Muscle layer of colon (tissue), 2 donors: ENCODE results near the gene ALPK3.

Experiments used
- H3K27ac ChIP-seq: one replicate; pipeline ENCODE4 v1.7.0; 2013; ENCODE audit warnings: low read depth, mild to moderate bottlenecking, low read length, moderate library complexity
- H3K27me3 ChIP-seq, 2 donors: one replicate each; pipeline ENCODE4 v1.7.0; 2013; ENCODE audit warnings: low read length in 2 of 2, mild to moderate bottlenecking in 2 of 2; ENCODE audit not compliant: insufficient read depth in 2 of 2, control insufficient read depth in 1 of 2
- H3K36me3 ChIP-seq: one replicate; pipeline ENCODE4 v1.7.0; 2013; ENCODE audit warnings: mild to moderate bottlenecking, low read length; ENCODE audit not compliant: insufficient read depth
- H3K4me1 ChIP-seq: one replicate; pipeline ENCODE4 v1.7.0; 2013; ENCODE audit warnings: mild to moderate bottlenecking, low read length; ENCODE audit not compliant: insufficient read depth
- H3K4me3 ChIP-seq, 2 donors: one replicate each; pipeline ENCODE4 v1.7.0; 2013; ENCODE audit warnings: low read length in 2 of 2, low read depth in 1 of 2, mild to moderate bottlenecking in 1 of 2, moderate library complexity in 1 of 2
- H3K9ac ChIP-seq: one replicate; pipeline ENCODE4 v1.7.0; 2013; ENCODE audit warnings: low read length
- H3K9me3 ChIP-seq: one replicate; pipeline ENCODE4 v1.7.0; 2013; ENCODE audit warnings: mild to moderate bottlenecking, low read length
- donor health status: abdominal sarcoma.
- donor health status: Adenocarcinoma of cecum.

ALPK3 gene

GRCh38 chr15:84785053-84785452, 32.1 kb upstream of the ALPK3 start:
- H3K9ac ChIP-seq = no peak overlapping the region
- no peaks in the 10 kb centered on the region for H3K9me3 ChIP-seq
- H3K4me1 ChIP-seq = peaks cover 17% of the 10 kb centered on the region
- H3K27me3 ChIP-seq = no peaks in the 10 kb centered on the region
- no peak overlapping the region for H3K4me3 ChIP-seq
- peaks cover 38% of the 10 kb centered on the region for H3K36me3 ChIP-seq
- H3K27ac ChIP-seq = no peak overlapping the region

- Histone ChIP-seq H3K36me3 (peaks cover 47% of the 10 kb centered on the region), H3K27ac (no peak overlapping the region), H3K4me1 (peaks cover 17% of the 10 kb centered on the region), H3K9me3 (no peaks in the 10 kb centered on the region), H3K4me3 (no peak overlapping the region), H3K27me3 (no peaks in the 10 kb centered on the region), H3K9ac (no peak overlapping the region)
Measured at GRCh38 chr15:84788500-84788899, 28.7 kb upstream of the ALPK3 start.

- peaks cover 36% of the 10 kb centered on the region for H3K36me3 ChIP-seq
- H3K27me3 ChIP-seq = no peaks in the 10 kb centered on the region
- H3K27ac ChIP-seq = no peak overlapping the region
- no peak overlapping the region for H3K9ac ChIP-seq
- no peaks in the 10 kb centered on the region for H3K9me3 ChIP-seq
- H3K4me3 ChIP-seq = no peak overlapping the region
- peaks cover 17% of the 10 kb centered on the region for H3K4me1 ChIP-seq
Measured at GRCh38 chr15:84789762-84790161, 27.4 kb upstream of the ALPK3 start.

- Histone ChIP-seq H3K9me3 (no peaks in the 10 kb centered on the region), H3K4me1 (peaks cover 11% of the 10 kb centered on the region), H3K9ac (no peak overlapping the region), H3K27ac (no peak overlapping the region), H3K27me3 (no peaks in the 10 kb centered on the region), H3K4me3 (no peak overlapping the region), H3K36me3 (peaks cover 32% of the 10 kb centered on the region)
Measured at GRCh38 chr15:84790676-84791075, 26.5 kb upstream of the ALPK3 start.

GRCh38 chr15:84791763-84792162, 25.4 kb upstream of the ALPK3 start:
- no peaks in the 10 kb centered on the region for H3K9me3 ChIP-seq
- H3K27me3 ChIP-seq = no peaks in the 10 kb centered on the region
- no peak overlapping the region for H3K27ac ChIP-seq
- no peak overlapping the region for H3K9ac ChIP-seq
- H3K4me3 ChIP-seq = no peak overlapping the region
- peaks cover 26% of the 10 kb centered on the region for H3K36me3 ChIP-seq
- peaks cover 6% of the 10 kb centered on the region for H3K4me1 ChIP-seq

- H3K9ac ChIP-seq = no peak overlapping the region
- H3K9me3 ChIP-seq = no peaks in the 10 kb centered on the region
- no peak overlapping the region for H3K27ac ChIP-seq
- no peak overlapping the region for H3K4me3 ChIP-seq
- no peaks in the 10 kb centered on the region for H3K27me3 ChIP-seq
- H3K36me3 ChIP-seq = peaks cover 42% of the 10 kb centered on the region
- H3K4me1 ChIP-seq = no peaks in the 10 kb centered on the region
Measured at GRCh38 chr15:84793431-84794161, 23.6 kb upstream of the ALPK3 start.

GRCh38 chr15:84794162-84794547, 23.0 kb upstream of the ALPK3 start:
- H3K36me3 ChIP-seq = peaks cover 47% of the 10 kb centered on the region
- H3K4me3 ChIP-seq = no peak overlapping the region
- no peak overlapping the region for H3K27ac ChIP-seq
- no peak overlapping the region for H3K9ac ChIP-seq
- H3K9me3 ChIP-seq = no peaks in the 10 kb centered on the region
- no peaks in the 10 kb centered on the region for H3K27me3 ChIP-seq
- H3K4me1 ChIP-seq = no peaks in the 10 kb centered on the region

GRCh38 chr15:84795186-84795585, 22.0 kb upstream of the ALPK3 start:
- Histone ChIP-seq H3K27me3 (no peaks in the 10 kb centered on the region), H3K4me1 (no peaks in the 10 kb centered on the region), H3K4me3 (no peak overlapping the region), H3K27ac (no peak overlapping the region), H3K9ac (no peak overlapping the region), H3K36me3 (peaks cover 58% of the 10 kb centered on the region), H3K9me3 (no peaks in the 10 kb centered on the region)

GRCh38 chr15:84797212-84797611, 19.9 kb upstream of the ALPK3 start:
- Histone ChIP-seq H3K27me3 (no peaks in the 10 kb centered on the region), H3K36me3 (peaks cover 55% of the 10 kb centered on the region), H3K9me3 (no peaks in the 10 kb centered on the region), H3K27ac (no peak overlapping the region), H3K4me1 (no peaks in the 10 kb centered on the region), H3K9ac (no peak overlapping the region), H3K4me3 (no peak overlapping the region)

- H3K4me3 ChIP-seq = no peak overlapping the region
- H3K9ac ChIP-seq = no peak overlapping the region
- peaks cover 59% of the 10 kb centered on the region for H3K36me3 ChIP-seq
- H3K9me3 ChIP-seq = no peaks in the 10 kb centered on the region
- H3K27me3 ChIP-seq = no peaks in the 10 kb centered on the region
- H3K4me1 ChIP-seq = no peaks in the 10 kb centered on the region
- no peak overlapping the region for H3K27ac ChIP-seq
Measured at GRCh38 chr15:84797801-84798200, 19.4 kb upstream of the ALPK3 start.

- H3K9ac ChIP-seq = no peak overlapping the region
- no peaks in the 10 kb centered on the region for H3K4me1 ChIP-seq
- no peaks in the 10 kb centered on the region for H3K9me3 ChIP-seq
- H3K4me3 ChIP-seq = no peak overlapping the region
- H3K27me3 ChIP-seq = no peaks in the 10 kb centered on the region
- no peak overlapping the region for H3K27ac ChIP-seq
- H3K36me3 ChIP-seq = peaks cover 64% of the 10 kb centered on the region
Measured at GRCh38 chr15:84798436-84798946, 18.7 kb upstream of the ALPK3 start.
